HG03378 (cell line): ENCODE measurements around the gene RAB3GAP1.

Source experiments
- ATAC-seq: cut with Tn5 transposase; IDR thresholded peaks from one replicate; pipeline ENCODE4 v1.9.1; 2021; ENCODE audit warnings: mild to moderate bottlenecking, moderate library complexity; ENCODE audit not compliant: unreplicated experiment

The RAB3GAP1 gene

DNA sequence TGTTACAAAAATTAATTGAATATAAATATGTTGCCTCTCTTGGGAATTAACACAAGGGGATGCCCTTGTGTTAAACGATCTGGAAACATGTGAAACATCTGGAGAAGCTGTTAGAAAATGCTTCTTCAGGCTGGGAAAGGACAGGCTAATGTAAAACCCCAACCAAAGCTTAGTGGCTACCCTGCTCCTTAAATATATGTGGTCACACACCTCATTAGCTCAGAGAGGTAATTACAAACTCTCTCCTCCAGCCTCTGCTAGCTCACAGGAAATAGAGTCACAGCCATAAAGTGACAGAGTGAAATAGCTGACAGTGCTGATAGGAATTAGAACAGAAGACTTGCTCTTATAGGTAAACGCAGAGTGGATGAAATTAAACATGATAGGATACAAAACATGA lies 155.9 kb downstream of the RAB3GAP1 start:
- ATAC-seq: no peak

DNA sequence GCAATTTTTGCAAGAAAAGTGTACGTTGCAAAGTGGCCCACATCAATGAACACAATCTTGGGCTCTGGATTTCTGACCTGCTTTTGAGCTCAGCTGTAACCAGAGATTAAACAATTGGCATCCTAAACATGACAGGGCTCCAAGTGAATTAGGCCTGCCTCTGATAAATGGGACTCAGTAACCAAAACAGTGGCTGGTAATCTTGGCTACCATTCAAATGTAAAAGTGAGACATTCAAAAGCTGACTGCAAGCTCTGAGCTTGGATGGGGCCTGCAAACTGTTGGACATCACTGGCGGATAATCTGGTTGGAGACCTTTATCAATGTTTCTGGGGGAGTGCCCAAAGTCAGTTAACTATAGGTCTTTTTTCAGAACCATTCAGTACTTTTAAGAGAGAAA lies 160.7 kb downstream of the RAB3GAP1 start:
- ATAC-seq: no peak

DNA sequence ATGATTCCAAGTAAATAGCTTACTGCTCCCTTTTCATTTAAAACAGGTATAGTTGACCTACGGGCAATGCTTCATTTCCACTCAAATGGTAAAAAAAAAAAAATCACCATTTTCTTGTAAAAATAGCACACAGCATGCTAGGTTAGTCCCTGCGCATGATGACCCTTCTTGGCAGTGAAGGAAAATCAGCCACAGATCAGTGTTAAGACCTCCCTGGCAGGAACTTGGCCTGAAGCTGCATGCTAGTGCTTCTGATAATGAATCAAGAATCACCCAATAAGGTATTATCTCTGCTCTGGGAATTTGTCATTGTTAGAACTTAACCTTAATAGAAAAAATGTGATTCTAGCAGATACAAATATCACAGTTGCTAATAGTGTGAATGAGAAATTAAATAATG lies 166.3 kb downstream of the RAB3GAP1 start:
- ATAC-seq: no peak

DNA sequence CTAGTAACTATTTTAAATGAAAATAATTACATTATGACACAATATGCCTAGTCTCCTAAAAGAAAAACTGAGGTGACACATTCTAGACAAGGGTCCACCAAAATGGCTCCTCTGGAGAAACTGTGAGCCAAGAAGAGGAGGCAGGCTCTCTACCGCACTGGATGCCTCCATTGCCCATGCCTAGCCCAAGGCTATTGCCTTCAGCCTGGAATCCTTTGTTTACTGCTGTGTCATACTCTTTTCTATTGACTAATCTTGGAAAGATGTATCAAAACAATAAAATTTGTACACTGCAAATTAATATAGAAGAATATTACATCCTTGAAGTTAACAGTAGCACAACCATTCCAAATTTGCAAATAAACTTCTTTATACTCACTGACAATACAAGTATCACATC lies 167.1 kb downstream of the RAB3GAP1 start:
- ATAC-seq: no peak
